Measurements from ENCODE around the gene LCE2D. TPM values are rescaled to one million over a fixed set of nuclear protein-coding genes. Genes with fewer than 3 reads are reported as not detected.
"Not testable (repeated sequence)": the region's sequence is repeated elsewhere in the genome, so short reads cannot be mapped to it uniquely, and the experiment has no call there.

Gene LCE2D
- total RNA-seq = not detected in 2 replicates

GRCh38 chr1:152663098-152663497 is at the start of gene LCE2D:
TSS of gene LCE2D (plus strand) at chr1:152663380. CDS start at chr1:152664106, 726 bp downstream.
- DNase-seq (ENCODE audit: low read depth in 2 of 2) = no peak

- DNase-seq (ENCODE audit: low read depth in 2 of 2) = no peak
Observed at GRCh38 chr1:152613511-152613910, 49.7 kb upstream of the LCE2D start, which contains the start of gene LCE3B. TSS of gene LCE3B (plus strand) at chr1:152613811. CDS start at chr1:152613811, 0 bp downstream.

- no peak for DNase-seq (ENCODE audit: low read depth in 2 of 2)
Observed at GRCh38 chr1:152621993-152622392, 41.2 kb upstream of the LCE2D start.

- no peak for DNase-seq (ENCODE audit: low read depth in 2 of 2)
Observed at GRCh38 chr1:152622803-152623202, 40.4 kb upstream of the LCE2D start, which contains the start of gene LCE3A. TSS of gene LCE3A (minus strand) at chr1:152623103. CDS start at chr1:152623103, 0 bp downstream.

- no peak for DNase-seq (ENCODE audit: low read depth in 2 of 2)
Observed at GRCh38 chr1:152623203-152623844, 39.9 kb upstream of the LCE2D start.

GRCh38 chr1:152626744-152627143 is 36.4 kb upstream of the LCE2D start:
- no peak for DNase-seq (ENCODE audit: low read depth in 2 of 2)

- no peak for DNase-seq (ENCODE audit: low read depth in 2 of 2)
Observed at GRCh38 chr1:152630596-152630995, 32.6 kb upstream of the LCE2D start.

GRCh38 chr1:152640351-152640750 is 22.8 kb upstream of the LCE2D start:
- DNase-seq (ENCODE audit: low read depth in 2 of 2) = no peak

GRCh38 chr1:152643945-152644344 is 19.2 kb upstream of the LCE2D start:
- no peak for DNase-seq (ENCODE audit: low read depth in 2 of 2)

- no peak for DNase-seq (ENCODE audit: low read depth in 2 of 2)
Observed at GRCh38 chr1:152645146-152645545, 18.0 kb upstream of the LCE2D start.

GRCh38 chr1:152646656-152647055 is 16.5 kb upstream of the LCE2D start:
- no peak for DNase-seq (ENCODE audit: low read depth in 2 of 2)

- peak; percentile 7 to 58 for DNase-seq (ENCODE audit: low read depth in 2 of 2)
Observed at GRCh38 chr1:152654110-152654509, 9.1 kb upstream of the LCE2D start.

- no peak for DNase-seq (ENCODE audit: low read depth in 2 of 2)
Observed at GRCh38 chr1:152656459-152656858, 6.7 kb upstream of the LCE2D start.

- DNase-seq (ENCODE audit: low read depth in 2 of 2) = no peak
Observed at GRCh38 chr1:152657677-152658076, 5.5 kb upstream of the LCE2D start.

GRCh38 chr1:152658649-152659048 is 4.5 kb upstream of the LCE2D start:
- no peak for DNase-seq (ENCODE audit: low read depth in 2 of 2)

- DNase-seq (ENCODE audit: low read depth in 2 of 2) = not testable (repeated sequence)
Observed at GRCh38 chr1:152666171-152666570, 3.0 kb downstream of the LCE2D start.

GRCh38 chr1:152667648-152668047 is 4.5 kb downstream of the LCE2D start:
- DNase-seq (ENCODE audit: low read depth in 2 of 2) = no peak

- DNase-seq (ENCODE audit: low read depth in 2 of 2) = no peak
Observed at GRCh38 chr1:152673016-152673415, 9.8 kb downstream of the LCE2D start.

GRCh38 chr1:152674983-152675382 is 11.8 kb downstream of the LCE2D start, which contains the start of gene LCE2C:
TSS of gene LCE2C (plus strand) at chr1:152675279. CDS start at chr1:152676016, 737 bp downstream.
- not testable (repeated sequence) for DNase-seq (ENCODE audit: low read depth in 2 of 2)

GRCh38 chr1:152679459-152679858 is 16.3 kb downstream of the LCE2D start:
- no peak for DNase-seq (ENCODE audit: low read depth in 2 of 2)

GRCh38 chr1:152681616-152682015 is 18.4 kb downstream of the LCE2D start:
- DNase-seq (ENCODE audit: low read depth in 2 of 2) = no peak

GRCh38 chr1:152683846-152684245 is 20.7 kb downstream of the LCE2D start:
- DNase-seq (ENCODE audit: low read depth in 2 of 2) = no peak

- not testable (repeated sequence) for DNase-seq (ENCODE audit: low read depth in 2 of 2)
Observed at GRCh38 chr1:152685823-152686222, 22.6 kb downstream of the LCE2D start, which contains the start of gene LCE2B. TSS of gene LCE2B (plus strand) at chr1:152686123. CDS start at chr1:152686844, 721 bp downstream.

Data from dermis microvascular lymphatic vessel endothelial cell (primary cell).